Measurements from ENCODE around the gene FZR1. TPM values are rescaled to one million over a fixed set of nuclear protein-coding genes. Genes with fewer than 3 reads are reported as not detected.

The FZR1 gene
- total RNA-seq, 1 donor from 2014 or later = 23.8 TPM

GRCh38 chr19:3537438-3538240 lies 31.5 kb downstream of the FZR1 start:
- intact Hi-C loops (cut with DNase I) = no loop called here
- DNase-seq (ENCODE audit: low spot score) = no peak

GRCh38 chr19:3538258-3538929 lies 32.3 kb downstream of the FZR1 start:
- intact Hi-C loops (cut with DNase I) = no loop called here
- no peak for DNase-seq (ENCODE audit: low spot score)

GRCh38 chr19:3538965-3539755 lies 33.0 kb downstream of the FZR1 start, which contains the start of gene TEKTIP1:
Gene TEKTIP1, plus strand, starts transcription at chr19:3539174. Its CDS starts 4 bp downstream, at chr19:3539178.
- DNase-seq (ENCODE audit: low spot score) = no peak
- intact Hi-C loops (cut with DNase I) = no loop called here

GRCh38 chr19:3539756-3540118 lies 33.6 kb downstream of the FZR1 start:
- intact Hi-C loops (cut with DNase I) = no loop called here
- DNase-seq (ENCODE audit: low spot score) = no peak

GRCh38 chr19:3543150-3544057 lies 37.3 kb downstream of the FZR1 start:
- intact Hi-C loops (cut with DNase I) = no loop called here
- no peak for DNase-seq (ENCODE audit: low spot score)

GRCh38 chr19:3544058-3544376 lies 37.9 kb downstream of the FZR1 start:
- DNase-seq (ENCODE audit: low spot score) = no peak
- intact Hi-C loops (cut with DNase I) = no loop called here

- intact Hi-C loops (cut with DNase I) = loop anchor here (1.0 kb wide), 1 partner anchor 75 kb away; no protein-coding TSS in a partner anchor
Measured at GRCh38 chr19:3544742-3545668, 38.9 kb downstream of the FZR1 start.

GRCh38 chr19:3545669-3546034 lies 39.5 kb downstream of the FZR1 start:
- intact Hi-C loops (cut with DNase I) = loop anchor here (1.0 kb wide), 1 partner anchor 75 kb away; no protein-coding TSS in a partner anchor

More at GRCh38 chr19:3544742-3545668, 38.9 kb downstream of the FZR1 start:
- peak; percentile 90 for DNase-seq (ENCODE audit: low spot score)

GRCh38 chr19:3546119-3546518 lies 40.0 kb downstream of the FZR1 start:
- no peak for DNase-seq (ENCODE audit: low spot score)
- intact Hi-C loops (cut with DNase I) = no loop called here

More at GRCh38 chr19:3545669-3546034, 39.5 kb downstream of the FZR1 start:
- DNase-seq (ENCODE audit: low spot score) = no peak

- DNase-seq (ENCODE audit: low spot score) = no peak
- intact Hi-C loops (cut with DNase I) = no loop called here
Measured at GRCh38 chr19:3547301-3547731, 41.2 kb downstream of the FZR1 start.

GRCh38 chr19:3547767-3548282 lies 41.7 kb downstream of the FZR1 start:
- intact Hi-C loops (cut with DNase I) = no loop called here
- no peak for DNase-seq (ENCODE audit: low spot score)

GRCh38 chr19:3548606-3549005 lies 42.5 kb downstream of the FZR1 start:
- intact Hi-C loops (cut with DNase I) = no loop called here
- no peak for DNase-seq (ENCODE audit: low spot score)

- DNase-seq (ENCODE audit: low spot score) = no peak
- intact Hi-C loops (cut with DNase I) = loop anchor here (2.0 kb wide), 1 partner anchor 159 kb away; the partner anchor contains the start of gene TJP3
Measured at GRCh38 chr19:3549816-3550215, 43.7 kb downstream of the FZR1 start.

GRCh38 chr19:3550947-3551791 lies 45.1 kb downstream of the FZR1 start:
- no peak for DNase-seq (ENCODE audit: low spot score)
- intact Hi-C loops (cut with DNase I) = loop anchor here (2.0 kb wide), 1 partner anchor 158 kb away; the partner anchor contains the start of gene TJP3

- intact Hi-C loops (cut with DNase I) = loop anchor here (2.0 kb wide), 1 partner anchor 157 kb away; the partner anchor contains the start of gene TJP3
- no peak for DNase-seq (ENCODE audit: low spot score)
Measured at GRCh38 chr19:3551792-3552095, 45.6 kb downstream of the FZR1 start.

- intact Hi-C loops (cut with DNase I) = no loop called here
- no peak for DNase-seq (ENCODE audit: low spot score)
Measured at GRCh38 chr19:3554254-3555083, 48.4 kb downstream of the FZR1 start.

Data from cardiac septum (tissue), 1 donor.